CD4-positive, alpha-beta T cell treated with Interleukin-10 for 1 hour (primary cell): ENCODE results near the gene EPG5.
A peak's percentile ranks its signal among the peaks of the same experiment; 100 is the strongest.
"Not testable (repeated sequence)": the region's sequence is repeated elsewhere in the genome, so short reads cannot be mapped to it uniquely, and the experiment has no call there.

Experiments used
- DNase-seq: peaks from one replicate; pipeline ENCODE4 v3.0.0-alpha.2; 2020

Gene EPG5

DNA sequence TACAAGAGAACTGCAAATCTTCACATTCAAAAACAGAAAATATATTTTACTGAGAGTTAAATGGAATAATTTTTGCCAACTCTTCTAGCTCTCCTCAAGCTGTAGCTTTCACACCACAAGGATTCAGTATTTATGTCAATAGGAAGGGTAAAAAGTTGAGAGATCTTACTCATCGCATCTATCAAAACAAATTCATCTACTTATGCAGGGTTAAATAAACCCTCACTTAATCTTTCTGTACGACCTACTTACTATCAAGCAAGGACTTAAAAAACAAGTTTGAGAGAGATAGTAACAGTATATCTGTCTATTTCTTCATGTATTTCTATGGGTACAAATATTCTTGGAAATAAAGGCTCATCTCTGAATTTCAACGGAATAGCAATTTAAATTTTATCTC lies 106.2 kb downstream of the EPG5 start:
- no peak for DNase-seq

DNA sequence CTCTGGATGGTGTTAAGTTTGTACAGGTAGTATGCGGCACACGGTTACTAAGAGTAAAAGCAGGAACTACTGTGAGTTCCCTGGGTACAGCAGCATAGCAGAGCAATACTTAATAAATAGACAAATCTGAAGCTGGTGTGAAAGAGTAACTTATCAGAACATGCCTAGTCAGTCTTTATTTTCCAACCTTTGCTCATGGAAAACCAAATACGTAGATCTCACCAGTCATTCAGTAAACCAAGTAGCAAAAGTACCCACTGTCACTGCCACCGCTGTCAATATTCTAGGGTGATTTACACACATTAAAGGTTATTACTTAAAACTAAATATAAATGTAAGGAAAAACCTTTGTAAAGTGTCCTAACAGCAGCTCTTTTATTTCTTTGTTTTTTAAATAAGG lies 106.6 kb downstream of the EPG5 start:
- DNase-seq, result no peak

DNA sequence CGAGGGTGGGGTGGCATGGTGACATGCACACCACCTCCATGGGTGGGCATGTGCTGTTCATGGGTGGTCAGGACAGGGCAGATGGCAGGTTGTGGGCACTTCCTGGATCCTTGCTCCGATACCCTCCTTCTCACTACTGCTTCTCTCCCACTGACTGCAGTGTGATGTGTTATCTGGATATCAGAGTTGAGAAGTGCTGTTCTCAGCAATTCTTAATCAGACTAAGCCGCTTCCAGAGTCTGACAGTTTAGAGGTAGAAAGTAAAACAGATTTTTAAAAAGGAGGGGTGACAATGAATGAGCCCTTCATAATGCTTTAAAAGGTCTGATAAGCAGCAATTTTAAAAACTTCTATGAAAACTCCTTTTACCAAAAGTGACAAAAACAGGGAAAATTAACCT lies 107.8 kb downstream of the EPG5 start:
- DNase-seq, result no peak

DNA sequence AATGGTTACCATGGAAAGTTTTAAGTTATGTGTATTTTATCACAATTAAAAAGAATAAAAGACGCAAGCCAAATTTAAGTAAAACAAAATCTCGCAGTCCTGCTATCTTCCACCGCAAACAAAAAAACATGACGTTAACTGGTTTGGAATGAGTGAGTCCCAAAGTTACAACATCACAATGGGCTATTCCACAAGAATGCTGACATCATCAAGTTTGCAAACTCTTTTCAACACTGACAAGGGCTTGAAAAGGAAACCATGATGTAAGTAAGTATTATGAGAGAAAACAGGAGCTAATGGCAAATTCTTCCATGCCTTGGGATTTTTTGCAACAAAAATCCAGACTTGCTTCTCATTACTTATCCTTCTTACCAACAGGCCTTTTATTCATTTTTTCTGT lies 110.6 kb downstream of the EPG5 start:
- no peak for DNase-seq

DNA sequence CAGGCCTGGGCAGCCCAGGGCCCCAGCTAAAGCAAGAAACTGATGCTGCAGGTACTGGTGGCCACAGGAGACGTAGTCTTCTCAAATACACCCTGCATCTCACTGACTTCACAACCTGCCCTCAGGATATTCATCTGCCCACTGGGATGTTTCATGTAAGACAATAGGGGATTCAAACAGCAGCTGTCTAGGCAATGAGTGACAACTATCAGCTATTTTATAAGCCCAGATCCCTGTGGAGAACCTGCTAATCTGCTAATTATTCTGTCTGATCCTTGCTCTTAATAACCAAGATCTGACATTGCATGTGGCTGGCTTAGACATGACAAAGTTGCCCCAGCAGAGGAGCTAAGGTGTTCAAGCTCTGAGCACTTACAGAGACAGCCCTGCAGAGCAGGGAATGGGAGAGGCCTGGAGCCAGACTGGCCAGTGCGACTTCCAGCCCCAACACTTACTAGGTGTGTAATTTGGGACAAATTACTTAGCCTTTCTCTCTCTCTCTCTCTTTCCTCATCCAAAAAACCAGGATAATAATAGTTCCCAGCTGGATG lies 113.0 kb downstream of the EPG5 start:
- no peak for DNase-seq

DNA sequence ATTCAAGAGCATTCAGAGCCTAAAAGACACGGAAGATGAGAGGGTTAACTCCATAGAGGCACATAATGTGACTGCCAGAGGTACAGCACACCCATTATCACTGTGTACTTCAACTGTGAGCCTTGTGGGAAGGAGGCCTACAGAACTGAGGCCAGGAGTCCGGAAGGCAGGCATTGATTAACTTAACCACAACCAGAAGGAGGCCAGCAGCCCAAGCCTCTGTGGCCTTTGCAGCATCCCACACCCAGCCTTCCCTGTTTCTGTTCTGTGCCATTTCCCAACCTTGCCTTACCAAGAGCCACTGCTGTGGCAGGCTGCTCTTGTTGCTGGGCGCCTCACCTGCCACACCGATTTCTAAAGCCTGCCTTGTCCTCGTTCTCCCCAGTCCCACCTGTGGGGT lies 114.5 kb downstream of the EPG5 start:
- no peak for DNase-seq

DNA sequence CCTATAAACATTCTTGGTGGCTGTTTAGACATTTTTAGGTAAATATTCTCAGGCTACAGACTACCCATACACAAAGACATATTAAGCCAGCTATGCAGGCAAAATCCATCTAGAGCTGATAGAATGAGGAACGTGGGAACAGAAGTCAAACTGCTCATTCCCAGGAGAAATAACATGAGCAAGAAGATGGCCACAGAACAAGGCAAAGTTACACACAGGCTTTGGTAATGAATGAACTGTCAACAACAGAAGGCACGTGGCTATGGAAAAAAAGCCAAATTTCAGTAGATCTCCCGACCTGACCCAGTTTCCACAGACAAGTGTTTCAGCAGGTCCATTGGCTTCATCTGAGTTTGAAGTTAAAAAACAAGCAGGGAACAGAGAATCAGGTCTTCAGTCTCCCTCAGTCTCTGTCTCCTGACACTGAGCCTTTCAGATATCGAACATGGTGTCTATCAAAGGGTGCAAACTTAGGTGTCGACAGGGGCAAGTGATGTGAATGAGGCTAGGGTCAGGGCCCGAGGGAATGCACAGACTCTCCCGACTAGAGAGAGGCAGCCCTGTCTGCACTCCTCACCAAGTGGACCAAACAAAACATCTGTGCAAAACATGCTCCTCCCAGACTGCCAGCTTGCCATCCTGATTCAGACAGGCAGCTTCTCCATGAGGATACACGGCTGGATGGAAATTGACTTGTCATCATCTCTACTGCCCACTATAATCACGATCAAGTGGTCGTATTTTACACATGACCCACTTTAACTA lies 115.8 kb downstream of the EPG5 start:
- DNase-seq, result no peak

DNA sequence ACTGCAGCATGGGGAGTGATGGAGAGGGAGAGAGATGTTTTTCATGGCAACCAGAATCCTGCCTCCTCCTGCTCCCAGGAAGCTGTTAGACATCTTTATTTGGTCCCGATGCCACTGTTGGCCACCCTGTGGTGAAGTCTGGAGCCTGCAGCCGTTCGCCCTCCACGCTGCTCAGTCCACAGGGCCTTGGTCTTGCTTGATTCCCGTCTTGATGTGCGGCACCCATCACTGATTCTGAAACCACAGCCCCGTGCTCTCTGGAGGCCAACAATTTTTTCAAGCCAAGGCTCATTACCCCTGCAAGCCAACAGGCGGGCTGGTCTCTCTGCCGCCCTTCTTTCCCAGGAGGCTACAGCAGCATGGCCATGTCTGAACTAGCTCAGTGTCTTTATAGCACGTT lies 117.1 kb downstream of the EPG5 start:
- no peak for DNase-seq

DNA sequence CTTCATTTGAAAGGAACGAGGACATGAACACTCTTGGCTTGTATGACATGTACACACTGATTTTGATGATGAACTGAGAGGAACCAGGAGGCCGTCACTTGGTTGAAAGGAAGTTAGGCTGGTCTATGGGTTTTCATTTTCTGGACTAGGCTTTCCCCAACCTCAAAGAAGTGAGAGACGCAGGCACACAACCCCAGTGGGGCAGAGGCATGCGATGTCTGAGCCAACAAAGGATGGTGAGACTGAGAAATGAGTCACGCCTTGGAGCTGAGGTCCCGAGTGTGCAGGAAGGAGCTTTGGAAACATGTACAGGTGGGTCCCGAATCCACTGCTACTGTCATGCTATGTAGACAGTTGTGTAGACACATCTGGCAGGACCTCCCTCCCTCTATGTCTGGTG lies 117.6 kb downstream of the EPG5 start:
- DNase-seq, result no peak

DNA sequence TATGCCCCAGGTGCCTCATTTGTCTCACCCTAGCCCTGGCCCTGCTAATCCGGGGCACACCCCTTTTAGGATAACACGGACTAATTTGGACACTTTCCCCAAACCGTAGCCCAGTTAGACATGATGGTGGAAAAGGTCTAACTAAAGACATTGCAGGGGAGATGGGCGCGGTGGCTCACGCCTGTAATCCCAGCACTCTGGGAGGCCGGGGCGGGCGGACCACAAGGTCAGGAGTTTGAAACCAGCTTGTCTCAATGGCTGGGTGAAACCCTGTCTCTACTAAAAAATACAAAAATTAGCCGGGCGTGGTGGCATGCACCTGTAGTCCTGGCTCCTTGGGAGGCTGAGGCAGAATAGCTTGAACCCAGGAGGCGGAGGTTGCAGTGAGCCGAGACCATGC lies 118.5 kb downstream of the EPG5 start:
- not testable (repeated sequence) for DNase-seq

DNA sequence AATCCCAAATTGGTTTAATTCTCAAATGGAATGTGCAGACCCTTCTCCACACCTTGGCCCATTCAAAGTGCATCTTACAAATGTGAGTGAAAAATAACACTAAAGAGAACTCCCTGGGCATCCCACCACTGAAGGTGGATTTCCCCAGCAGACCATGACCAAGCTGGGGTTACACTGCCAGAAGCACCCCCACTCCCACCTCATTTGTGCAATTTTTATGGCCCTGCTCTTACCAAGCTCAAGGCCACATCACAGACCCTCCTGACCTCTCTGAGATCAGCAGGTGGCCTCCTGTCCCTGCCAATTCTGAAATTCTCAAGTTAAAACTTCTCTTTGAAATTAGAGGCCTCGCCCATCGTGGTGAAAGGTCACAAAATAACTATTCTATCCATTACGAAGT lies 120.0 kb downstream of the EPG5 start:
- DNase-seq, result no peak

DNA sequence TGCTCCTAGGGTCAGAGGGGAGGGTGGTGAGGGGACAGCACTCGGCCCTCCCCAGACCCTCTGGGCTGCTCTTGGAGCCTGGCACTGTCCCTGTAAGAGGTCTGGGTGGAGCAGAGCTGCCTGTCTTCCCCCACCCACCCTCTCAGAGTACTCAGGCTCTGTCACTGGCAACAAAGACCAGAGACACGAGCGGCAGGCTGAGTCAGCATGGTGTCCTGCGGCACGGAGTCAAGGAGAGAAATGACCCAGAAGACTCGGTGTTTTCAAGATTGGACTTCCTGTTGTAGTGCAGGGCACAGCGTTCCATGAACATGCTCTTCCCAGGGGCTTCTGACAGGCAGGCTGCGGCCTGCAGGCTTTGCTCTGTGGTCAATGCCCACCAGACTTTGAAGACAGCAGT lies 121.7 kb downstream of the EPG5 start:
- no peak for DNase-seq

DNA sequence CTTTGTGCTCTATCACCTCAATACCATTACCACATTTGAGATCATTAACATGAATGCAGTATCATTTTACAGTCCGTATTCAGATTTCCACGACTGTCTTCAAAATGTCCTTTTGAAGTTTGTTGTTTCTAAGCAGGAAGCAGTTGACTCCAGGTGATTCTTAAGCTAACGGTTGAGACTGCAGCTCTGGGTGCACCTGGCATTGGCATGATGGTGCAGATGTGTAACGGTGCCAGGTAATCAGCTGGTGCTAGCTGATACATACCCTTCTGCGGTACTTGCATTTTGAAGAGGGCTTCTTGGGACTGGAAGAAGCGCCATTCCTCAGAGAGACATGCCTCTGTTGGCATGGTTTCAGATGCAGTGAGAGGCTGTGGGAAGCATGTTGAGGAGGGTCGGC lies 122.2 kb downstream of the EPG5 start:
- DNase-seq, result no peak

DNA sequence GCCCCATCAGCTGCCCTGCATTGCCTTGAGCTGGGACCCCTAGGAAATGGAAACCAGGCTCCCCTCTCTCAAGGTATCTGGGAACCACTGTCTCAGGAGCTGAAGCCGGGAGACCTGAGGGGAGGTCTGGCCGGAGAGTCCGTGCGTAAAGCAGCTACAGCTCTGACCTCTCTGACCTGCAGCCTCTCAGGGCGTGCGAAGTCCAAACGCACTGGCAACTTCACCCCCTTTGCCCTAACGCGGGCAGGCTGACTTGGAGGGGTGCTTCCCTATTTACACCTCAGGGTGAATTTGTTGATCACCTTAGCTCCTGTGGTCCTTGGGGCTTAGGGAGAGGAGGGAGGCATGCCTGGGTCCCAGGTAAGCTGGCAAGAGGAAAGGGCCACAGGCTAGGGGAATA lies 124.1 kb downstream of the EPG5 start:
- no peak for DNase-seq

DNA sequence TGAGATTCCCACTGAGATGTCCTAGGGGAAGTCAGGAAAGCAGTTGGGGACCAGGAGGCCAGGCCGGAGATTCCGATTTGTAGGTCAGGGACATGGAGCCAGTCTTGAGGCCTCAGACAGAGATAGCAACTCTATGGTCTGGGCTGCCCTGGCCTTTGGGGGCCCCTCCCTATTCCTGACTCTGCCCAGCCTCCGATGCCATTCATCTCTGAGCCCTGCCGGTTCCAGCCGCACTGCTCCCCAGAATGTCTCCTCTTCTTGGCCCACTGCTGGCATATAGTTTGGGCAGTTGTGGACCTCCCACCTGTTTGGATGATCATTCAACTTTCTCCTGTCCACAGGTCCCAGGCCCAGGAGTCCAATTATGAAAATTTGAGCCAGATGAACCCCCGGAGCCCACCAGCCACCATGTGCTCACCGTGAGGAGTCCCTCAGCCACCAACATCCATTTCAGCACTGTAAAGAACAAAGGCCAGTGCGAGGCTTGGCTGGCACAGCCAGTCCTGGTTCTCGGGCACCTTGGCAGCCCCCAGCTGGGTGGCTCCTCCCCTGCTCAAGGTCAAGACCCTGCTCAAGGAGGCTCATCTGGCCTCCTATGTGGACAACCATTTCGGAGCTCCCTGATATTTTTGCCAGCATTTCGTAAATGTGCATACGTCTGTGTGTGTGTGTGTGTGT lies 125.2 kb downstream of the EPG5 start:
- no peak for DNase-seq

DNA sequence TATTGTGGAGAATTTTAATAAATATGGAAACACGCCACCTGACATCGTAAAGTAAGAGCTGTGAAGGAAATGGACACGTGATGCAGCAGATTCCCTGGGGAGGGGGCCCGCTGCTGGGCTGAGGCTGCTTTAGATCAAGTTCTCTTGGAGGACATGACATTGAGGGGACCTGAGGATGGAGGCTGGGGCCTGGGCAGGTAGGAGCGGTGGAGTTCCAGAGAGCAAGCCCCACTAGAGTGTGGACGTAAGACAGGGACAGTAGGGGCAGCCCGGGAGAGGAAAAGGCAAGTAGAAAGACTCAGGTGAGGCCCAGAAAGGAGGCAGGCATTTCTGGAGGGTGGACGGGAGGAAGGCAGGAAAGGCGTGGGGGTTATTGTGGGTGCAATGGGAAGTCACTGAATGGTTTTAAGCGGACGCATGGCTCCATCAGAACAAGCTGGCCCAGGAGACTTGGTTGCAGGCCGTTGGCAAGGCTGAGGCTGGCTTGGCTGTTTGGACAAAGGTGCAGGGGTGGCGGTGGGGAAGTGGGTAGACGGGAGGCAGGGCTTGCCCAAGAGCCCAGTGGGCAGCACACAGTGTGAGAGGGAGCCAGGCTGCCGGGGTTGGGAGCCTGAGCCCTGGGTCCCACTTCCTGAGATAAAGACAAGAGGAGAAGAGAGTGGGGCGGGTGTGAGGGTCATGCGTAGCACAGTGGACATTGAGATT lies 125.9 kb downstream of the EPG5 start:
- no peak for DNase-seq

DNA sequence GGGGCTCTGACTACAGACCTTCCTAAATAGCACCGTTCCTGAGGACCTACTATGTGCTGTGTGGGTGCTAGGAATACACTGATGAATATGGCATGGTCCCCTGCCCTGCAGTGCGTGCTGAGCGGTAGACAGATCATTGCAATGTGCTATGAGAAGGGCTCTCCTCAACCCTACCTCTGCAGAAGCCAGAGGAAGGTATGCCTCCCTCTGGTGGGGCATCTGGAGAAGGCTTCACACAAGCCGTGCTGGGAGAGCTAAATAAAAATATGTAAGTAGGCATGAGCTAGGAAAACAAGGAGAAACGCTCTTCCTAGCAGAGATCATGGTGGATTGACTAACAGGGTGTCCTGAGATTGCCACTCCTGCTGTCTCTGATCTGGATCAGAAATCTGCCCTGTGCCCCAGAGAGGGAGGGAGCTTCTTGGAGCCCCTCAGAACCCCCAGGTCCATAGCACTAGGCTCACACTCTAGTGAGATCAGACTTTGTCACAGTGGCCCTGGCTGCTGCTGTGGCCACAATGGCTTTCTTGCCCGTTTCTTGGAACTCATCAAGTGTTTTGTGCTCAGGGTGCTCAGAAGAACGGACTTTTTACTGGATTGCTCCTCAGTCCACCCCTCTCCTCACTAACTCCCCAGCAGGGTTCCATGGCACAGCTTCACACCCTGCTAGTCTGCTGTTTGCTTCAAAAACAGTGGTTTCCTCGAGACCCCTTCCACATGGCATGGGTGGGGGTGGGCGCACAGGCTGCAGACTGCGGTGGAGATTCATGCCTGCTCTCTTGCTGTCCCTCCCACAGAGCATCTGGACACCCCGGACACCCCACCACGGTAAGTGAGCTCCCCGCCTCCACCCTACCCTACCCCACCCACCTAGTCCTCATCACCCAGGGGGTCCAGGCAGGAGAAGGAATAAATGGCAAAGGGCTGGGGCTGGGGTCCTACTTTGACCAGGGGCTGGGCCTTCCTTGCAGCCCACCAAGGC lies 127.4 kb downstream of the EPG5 start:
- DNase-seq, result peak; percentile 40

DNA sequence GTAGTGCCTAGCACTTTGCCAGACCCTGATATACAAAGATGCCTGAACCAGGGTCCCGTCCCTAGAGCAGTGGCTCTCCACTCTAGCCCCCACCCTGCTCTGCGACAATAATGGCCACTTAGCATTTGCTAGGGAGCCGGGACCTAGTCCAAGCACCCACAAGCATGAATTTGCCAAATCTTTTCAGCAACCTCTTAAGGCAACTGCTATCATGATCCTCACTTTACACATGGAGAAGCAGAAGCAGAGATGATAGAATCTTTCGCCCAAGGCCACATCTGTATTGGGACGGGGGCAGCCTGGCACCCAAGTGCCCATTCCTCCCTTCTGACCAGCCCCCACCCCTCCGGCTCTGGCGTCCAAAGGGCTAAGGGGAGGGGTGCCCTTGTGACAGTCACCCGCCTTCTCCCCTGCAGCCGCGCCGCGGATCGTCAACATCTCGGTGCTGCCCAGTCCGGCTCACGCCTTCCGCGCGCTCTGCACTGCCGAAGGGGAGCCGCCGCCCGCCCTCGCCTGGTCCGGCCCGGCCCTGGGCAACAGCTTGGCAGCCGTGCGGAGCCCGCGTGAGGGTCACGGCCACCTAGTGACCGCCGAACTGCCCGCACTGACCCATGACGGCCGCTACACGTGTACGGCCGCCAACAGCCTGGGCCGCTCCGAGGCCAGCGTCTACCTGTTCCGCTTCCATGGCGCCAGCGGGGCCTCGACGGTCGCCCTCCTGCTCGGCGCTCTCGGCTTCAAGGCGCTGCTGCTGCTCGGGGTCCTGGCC lies 128.6 kb downstream of the EPG5 start:
- no peak for DNase-seq

DNA sequence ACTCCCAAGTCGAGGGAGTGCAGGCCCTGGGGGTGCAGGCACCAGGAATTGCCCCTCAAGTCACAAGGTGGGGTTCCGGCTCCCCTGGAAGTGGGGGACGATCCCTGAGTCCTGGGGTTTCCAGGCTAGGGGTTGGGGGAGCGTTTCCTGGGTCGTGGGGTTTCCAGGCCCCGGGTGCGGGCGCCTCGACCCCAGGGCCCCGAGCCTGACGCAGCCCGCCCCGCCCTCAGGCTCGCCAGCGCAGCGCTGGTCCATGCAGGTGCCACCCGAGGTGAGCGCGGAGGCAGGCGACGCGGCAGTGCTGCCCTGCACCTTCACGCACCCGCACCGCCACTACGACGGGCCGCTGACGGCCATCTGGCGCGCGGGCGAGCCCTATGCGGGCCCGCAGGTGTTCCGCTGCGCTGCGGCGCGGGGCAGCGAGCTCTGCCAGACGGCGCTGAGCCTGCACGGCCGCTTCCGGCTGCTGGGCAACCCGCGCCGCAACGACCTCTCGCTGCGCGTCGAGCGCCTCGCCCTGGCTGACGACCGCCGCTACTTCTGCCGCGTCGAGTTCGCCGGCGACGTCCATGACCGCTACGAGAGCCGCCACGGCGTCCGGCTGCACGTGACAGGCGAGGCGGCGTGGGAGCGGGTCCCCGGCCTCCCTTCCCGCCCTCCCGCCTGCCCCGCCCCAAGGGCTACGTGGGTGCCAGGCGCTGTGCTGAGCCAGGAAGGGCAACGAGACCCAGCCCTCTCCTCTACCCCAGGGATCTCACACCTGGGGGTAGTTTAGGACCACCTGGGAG lies 129.7 kb downstream of the EPG5 start:
- peak; percentile 45 for DNase-seq

DNA sequence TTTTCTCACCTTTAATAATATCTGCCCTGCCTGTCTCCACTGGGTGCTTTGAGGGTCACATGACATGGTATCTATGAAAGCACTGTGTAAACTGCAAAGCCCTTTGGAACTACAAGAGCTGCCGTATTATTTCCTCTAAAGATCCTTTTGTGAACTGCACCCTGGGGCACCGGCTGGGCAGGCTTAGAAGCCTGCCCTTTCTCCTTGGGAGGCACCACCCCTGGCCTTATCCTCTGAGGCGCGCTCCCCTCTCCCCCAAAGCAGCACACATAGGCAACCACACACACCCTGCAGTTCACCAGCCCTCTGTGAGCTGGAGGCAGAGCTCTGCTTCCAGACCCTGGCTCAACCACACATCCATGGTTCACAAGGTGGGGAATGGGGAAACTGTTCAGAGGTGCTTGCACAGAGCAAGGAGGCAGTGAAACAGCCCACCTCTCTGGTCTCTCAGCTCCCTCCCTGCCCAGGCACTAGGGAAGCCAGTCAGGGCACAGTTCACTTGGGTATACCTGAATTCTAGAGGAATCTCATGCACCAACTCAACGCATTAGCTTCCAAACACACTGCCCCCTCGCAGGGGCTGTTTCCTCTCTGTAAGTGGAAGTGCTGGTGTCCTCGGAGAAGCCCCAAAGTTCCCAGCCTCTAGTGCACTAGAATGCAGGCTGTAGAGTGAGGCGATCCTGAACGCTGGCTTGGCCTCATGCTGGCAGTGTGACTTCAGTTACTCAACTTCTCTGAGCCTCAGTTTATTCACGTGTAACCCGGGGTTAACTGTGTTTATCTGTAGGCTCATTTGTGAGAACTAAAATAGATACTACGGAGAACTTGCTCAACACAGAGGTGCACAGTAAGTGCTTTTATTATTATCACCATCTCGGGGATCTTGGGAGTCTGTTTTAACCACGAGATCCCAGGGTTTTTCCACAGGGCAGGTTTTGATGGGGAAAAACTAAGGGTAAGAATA lies 130.6 kb downstream of the EPG5 start:
- no peak for DNase-seq
